Measurements from ENCODE around the gene MCAM. TPM values are rescaled to one million over a fixed set of nuclear protein-coding genes. Genes with fewer than 3 reads are reported as not detected.

MCAM gene
- total RNA-seq, 1 donor from 2014 or later, result 98.7 TPM

DNA sequence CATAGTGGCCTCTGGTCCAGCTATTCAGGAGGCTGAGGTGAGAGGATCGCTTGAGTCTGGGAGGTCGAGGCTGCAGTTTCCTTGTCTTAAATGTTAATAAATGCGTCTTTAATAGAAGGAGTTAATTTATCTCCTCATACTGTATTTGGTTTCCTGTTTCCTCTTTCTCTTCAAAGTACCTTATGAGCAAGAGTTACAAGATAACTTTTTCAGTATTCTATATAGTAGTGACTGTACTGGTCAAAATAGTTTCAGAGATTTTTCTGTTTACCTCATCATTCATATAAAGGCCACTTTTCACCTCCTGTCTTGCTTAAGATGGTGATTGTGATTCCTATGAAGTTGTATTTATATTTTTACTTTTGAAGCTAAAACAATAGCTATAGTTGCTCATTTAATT is 50.9 kb downstream of the MCAM start:
- no peak for DNase-seq (ENCODE audit: low spot score)

GRCh38 chr11:119263352-119263940 is 53.5 kb downstream of the MCAM start:
- DNase-seq (ENCODE audit: low spot score), result no peak

GRCh38 chr11:119262668-119263351 is 54.1 kb downstream of the MCAM start:
- no peak for DNase-seq (ENCODE audit: low spot score)

- no peak for DNase-seq (ENCODE audit: low spot score)
Measured at GRCh38 chr11:119258983-119259382, 57.9 kb downstream of the MCAM start.

Other genes starting within 250 kb of the MCAM start
- gene VPS11, start 249.3 kb downstream of the MCAM start, total RNA-seq, result 38.6 TPM
- 26.4 TPM for gene HMBS, start 232.2 kb downstream of the MCAM start, total RNA-seq
- gene DPAGT1, start 215.3 kb downstream of the MCAM start, total RNA-seq, result 45.4 TPM
- 10.1 TPM for gene C2CD2L, start 209.8 kb downstream of the MCAM start, total RNA-seq
- gene HINFP, start 195.6 kb downstream of the MCAM start, total RNA-seq, result 28.8 TPM
- gene ABCG4, start 168.1 kb downstream of the MCAM start, total RNA-seq, result 0.42 TPM
- 31.5 TPM for gene NLRX1, start 148.4 kb downstream of the MCAM start, total RNA-seq
- 1.7 TPM for gene NHERF4, start 131.7 kb downstream of the MCAM start, total RNA-seq
- 17.9 TPM for gene CBL, start 110.8 kb downstream of the MCAM start, total RNA-seq
- gene RNF26, start 17.4 kb upstream of the MCAM start, total RNA-seq, result 23.1 TPM
- 14.6 TPM for gene C1QTNF5, start 23.8 kb upstream of the MCAM start, total RNA-seq
- not detected for gene MFRP, start 29.6 kb upstream of the MCAM start, total RNA-seq
- gene USP2, start 64.6 kb upstream of the MCAM start, total RNA-seq, result 4.8 TPM
- 4.5 TPM for gene THY1, start 106.0 kb upstream of the MCAM start, total RNA-seq